Activated T-cell treated with anti-CD3 and anti-CD28 coated beads for 1 hour (primary cell): ENCODE data around the gene SRPK3.

Source experiments
- DNase-seq: peaks from one replicate; pipeline ENCODE4 v3.0.0-alpha.2; 2020; ENCODE audit warnings: low read depth

The SRPK3 gene

DNA sequence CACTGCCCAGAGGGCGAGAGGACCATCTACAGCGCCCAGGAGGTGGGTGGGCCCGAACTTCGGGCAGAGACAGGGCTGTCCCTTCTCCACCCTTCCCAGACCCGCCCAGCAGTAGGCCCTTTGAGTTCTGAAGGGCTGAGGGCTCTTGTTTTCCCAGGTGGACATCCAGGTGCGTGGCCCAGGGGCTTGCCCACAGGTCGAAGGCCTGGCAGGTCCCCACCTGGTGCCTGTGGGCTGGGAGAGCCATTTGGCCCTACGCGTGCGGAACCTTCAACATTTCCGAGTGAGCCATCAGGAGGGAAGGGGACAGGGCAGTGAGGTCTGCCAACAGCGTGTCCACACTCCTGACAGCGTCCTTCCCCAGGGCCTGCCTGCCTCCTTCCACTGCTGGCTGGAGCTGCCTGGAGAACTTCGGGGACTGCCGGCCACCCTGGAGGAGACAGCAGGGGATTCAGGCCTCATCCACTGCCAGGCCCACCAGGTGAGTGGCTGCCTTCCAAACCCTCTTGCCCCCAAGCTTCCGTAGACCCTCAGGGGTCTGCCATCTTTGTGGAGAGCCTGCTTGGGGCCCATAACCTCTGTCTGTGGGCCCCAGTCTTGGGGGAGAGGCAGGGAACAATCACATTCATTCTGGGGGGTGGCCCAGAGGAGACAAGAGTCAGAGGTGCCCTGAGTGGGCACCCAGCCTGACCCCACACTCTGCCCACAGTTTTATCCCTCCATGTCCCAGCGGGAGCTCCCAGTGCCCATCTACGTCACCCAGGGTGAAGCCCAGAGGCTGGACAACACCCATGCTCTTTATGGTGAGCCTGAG is 10.0 kb upstream of the SRPK3 start:
- no peak for DNase-seq

DNA sequence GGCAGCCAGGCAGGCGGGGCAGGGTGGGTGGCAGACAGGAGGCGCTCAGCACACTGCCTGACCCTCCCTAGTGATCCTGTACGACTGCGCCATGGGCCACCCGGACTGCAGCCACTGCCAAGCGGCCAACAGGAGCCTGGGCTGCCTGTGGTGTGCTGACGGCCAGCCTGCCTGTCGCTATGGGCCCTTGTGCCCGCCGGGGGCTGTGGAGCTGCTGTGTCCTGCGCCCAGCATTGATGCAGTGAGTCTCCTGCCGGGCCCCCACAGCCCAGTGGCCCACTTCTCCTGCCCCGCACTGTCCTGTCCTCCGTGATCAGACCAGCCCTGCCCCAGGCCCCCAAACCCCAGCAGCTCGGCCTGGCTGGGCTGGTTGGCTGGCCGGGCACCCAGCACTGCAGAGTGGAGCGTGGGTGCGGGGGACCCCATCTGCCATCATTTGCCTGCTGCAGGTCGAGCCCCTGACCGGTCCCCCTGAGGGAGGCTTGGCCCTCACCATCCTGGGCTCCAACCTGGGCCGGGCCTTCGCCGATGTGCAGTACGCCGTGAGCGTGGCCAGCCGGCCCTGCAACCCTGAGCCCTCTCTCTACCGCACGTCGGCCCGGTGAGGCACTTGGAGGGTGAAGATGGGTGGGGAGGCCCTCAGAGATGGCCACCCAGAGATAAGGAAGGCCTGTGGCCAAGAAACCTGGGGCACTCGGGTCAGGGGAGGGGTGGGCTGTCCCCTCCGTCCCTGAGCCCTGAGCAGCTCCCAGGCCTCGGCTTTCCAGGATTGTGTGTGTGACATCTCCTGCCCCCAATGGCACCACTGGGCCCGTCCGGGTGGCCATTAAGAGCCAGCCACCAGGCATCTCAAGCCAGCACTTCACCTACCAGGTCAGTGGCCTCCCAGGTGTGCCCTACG is 9.2 kb upstream of the SRPK3 start:
- no peak for DNase-seq

DNA sequence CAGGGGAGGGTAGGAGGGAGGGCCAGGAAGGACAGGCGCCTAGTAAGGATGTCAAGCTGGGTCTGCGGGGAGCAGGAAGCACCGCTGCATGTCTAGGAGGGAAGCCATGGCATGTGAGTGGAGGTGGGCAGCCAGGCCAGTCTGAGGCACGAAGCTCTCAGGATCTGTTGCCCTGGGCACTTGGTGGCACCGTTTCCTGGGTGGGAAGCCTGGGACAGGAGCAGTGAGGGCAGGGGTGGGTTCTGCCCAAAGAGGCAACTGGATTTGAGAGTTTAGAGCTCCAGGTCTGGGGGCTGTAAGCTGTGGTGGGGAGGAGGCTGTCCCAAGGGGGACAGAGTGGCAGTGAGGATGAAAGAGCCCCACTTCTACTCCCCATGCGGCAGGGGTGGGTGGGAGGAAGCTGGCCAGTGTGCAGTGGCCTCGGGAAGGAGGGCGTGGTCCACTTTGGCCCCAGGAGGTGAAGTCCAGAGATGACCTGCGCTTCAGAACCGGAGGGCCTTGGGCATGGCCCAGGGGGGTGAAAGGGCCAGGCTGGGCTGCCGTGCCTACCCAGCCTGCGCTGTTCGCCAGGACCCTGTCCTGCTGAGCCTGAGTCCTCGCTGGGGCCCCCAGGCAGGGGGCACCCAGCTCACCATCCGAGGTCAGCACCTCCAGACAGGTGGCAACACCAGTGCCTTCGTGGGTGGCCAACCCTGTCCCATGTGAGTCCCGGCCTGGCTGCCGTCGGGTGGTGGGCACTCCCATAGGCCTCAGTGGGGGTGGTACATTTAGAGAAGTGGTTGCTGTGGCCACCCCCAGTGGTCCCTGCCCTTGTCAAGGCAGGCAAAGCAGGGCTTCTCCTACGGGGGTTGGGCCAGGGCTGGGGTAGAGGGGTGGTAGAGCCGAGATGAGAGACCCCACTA is 8.3 kb upstream of the SRPK3 start:
- no peak for DNase-seq

DNA sequence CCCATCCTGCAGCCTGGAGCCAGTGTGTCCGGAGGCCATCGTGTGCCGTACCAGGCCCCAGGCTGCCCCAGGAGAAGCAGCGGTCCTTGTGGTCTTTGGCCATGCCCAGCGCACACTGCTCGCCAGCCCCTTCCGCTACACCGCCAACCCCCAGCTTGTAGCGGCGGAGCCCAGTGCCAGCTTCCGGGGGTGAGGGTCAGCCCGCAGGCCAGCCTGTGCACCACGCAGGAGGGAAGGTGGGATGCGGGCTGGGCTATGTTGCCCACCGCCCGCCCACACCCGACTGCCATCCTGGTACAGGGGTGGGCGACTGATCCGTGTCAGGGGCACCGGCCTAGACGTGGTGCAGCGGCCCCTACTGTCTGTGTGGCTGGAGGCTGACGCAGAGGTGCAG is 7.6 kb upstream of the SRPK3 start:
- no peak for DNase-seq

DNA sequence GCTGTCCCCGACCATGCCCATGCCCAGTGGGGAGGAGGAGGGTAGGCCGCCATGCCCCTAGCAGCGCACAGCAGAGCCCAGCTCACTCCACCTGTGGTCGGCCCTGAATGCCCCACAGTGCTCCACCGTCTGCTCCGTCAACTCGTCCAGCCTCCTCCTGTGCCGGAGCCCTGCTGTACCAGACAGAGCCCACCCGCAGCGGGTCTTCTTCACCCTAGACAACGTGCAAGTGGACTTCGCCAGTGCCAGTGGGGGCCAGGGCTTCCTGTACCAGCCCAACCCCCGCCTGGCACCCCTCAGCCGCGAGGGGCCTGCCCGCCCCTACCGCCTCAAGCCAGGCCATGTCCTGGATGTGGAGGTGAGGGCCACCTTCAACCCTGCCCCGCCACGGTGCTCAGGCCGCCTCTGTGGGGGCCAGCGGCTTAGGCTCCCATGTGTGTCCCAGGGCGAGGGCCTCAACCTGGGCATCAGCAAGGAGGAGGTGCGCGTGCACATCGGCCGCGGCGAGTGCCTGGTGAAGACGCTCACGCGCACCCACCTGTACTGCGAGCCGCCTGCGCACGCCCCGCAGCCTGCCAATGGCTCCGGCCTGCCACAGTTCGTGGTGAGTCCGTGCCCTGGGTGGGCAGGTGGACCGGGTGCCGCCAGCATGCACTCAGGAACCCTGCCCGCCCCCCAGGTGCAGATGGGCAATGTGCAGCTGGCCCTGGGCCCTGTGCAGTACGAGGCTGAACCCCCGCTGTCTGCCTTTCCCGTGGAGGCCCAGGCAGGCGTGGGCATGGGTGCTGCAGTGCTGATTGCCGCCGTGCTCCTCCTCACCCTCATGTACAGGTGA is 6.9 kb upstream of the SRPK3 start:
- no peak for DNase-seq

DNA sequence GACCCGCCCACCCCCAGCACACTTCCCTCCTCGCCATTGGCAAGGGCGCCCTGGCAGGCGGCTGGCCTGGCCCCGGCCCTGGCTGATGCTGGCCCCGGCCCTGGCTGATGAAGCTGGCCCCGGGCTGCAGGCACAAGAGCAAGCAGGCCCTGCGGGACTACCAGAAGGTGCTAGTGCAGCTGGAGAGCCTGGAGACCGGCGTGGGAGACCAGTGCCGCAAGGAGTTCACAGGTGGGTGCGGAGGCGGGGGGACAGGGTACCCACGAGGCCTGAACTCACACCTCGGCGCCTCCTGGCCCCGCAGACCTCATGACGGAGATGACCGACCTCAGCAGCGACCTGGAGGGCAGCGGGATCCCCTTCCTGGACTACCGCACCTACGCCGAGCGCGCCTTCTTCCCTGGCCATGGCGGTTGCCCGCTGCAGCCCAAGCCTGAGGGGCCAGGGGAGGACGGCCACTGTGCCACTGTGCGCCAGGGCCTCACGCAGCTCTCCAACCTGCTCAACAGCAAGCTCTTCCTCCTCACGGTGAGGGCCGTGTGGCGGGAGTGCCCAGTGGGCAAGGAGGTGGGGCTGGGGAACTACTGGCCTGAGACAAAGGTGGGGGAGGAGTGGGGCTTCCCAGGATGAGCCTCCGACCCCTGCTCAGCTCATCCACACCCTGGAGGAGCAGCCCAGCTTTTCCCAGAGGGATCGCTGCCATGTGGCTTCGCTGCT is 6.1 kb upstream of the SRPK3 start:
- DNase-seq, result no peak

DNA sequence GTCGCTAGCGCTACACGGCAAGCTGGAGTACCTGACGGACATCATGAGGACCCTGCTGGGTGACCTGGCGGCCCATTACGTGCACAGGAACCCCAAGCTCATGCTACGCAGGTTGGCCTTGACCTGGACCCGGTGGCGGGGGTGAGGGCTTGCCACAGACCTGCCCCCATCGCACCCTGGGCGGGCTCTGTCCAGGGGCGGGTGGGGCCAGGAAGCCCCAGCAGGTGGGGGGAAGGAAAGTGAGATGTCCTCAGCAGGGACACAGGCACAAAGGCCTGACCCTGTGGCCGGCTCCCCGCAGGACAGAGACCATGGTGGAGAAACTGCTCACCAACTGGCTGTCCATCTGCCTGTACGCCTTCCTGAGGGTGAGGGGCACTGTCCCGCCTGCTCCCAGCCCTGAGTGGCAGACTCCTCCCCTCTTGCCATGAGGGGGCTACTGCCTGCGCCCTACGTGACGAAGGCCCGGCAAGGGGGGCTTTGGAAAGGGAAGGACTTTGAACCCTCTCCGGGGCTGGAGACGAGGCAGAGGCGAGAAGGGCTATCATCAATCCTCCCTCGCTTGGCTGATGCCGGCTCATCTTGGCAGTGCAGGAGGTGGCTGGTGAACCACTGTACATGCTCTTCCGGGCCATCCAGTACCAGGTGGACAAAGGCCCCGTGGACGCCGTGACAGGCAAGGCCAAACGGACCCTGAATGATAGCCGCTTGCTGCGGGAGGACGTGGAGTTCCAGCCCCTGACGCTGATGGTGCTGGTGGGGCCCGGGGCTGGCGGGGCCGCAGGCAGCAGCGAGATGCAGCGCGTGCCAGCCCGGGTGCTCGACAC is 5.3 kb upstream of the SRPK3 start:
- DNase-seq, result no peak

DNA sequence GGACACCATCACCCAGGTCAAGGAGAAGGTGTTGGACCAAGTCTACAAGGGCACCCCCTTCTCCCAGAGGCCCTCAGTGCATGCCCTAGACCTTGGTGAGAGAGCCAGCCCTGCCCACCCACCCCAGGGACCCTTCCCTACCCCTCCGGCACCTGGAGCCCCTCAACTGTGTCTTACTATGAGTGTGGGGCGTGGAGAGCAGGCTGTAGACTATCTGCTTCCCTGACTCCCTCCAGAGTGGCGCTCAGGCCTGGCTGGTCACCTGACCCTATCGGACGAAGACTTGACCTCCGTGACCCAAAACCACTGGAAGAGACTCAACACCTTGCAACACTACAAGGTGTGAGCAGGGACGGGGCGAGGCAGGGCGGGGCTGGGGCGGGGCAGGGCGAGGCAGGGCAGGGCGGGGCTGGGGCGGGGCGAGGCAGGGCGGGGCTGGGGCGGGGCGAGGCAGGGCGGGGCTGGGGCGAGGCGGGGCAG is 4.7 kb upstream of the SRPK3 start:
- no peak for DNase-seq

DNA sequence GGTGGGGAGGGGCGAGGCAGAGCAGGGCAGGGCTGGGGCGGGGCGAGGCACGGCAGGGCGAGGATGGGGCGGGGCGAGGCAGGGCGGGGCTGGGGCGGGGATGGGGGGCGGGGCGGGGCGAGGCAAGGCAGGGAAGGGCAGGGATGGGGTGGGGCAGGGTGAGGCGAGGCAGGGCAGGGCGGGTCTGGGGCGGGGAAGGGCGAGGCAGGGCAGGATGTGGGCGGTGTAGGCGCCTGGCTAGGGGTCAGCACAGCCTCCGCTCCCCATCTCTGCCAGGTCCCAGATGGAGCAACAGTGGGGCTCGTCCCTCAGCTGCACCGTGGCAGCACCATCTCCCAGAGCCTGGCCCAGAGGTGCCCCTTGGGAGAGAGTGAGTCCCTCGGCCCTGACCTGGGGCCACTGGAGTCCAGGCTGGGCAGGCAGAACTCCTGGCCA is 4.2 kb upstream of the SRPK3 start:
- DNase-seq, result no peak

DNA sequence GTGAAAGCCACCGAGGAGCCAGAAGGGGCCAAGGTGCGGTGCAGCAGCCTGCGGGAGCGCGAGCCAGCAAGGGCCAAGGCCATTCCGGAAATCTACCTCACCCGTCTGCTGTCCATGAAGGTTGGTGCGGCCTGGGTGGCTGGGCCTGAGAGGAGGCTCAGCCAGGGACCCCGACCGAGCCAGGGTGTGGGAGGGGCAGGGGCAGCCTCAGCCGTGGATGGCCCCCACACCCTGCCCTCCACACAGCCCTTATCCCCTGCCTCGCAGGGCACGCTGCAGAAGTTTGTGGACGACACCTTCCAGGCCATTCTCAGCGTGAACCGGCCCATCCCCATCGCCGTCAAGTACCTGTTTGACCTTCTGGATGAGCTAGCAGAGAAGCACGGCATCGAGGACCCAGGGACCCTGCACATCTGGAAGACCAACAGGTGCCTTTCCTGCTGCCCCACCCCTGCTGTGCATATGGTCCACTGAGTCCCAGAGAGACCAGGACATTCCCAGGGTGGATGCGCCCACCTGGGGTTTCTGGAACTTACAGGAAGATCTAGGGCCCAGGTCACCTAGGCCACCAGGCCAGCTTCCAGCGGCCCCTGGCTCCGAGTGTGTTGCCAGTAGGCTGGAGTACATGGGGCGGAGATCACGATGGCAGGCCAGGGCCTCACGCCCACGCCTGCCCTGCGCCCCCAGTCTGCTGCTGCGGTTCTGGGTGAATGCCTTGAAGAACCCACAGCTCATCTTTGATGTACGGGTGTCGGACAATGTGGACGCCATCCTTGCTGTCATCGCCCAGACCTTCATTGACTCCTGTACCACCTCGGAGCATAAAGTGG is 3.4 kb upstream of the SRPK3 start:
- no peak for DNase-seq

DNA sequence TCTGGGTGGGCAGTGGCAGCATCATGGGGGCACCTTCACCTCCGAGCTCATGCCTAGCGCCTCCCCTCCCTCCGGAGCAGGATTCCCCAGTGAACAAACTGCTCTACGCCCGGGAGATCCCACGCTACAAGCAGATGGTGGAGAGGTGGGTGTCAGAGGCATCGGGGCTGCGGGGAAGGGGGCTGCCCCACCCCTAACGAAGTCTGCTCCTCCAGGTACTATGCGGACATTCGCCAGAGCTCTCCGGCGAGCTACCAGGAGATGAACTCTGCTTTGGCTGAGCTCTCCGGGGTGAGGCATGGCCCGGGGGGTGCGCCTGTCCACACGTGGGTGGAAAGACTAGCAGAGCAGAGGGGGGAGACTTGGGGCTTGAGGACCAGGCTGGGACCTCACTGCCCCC is 2.7 kb upstream of the SRPK3 start:
- DNase-seq, result no peak

DNA sequence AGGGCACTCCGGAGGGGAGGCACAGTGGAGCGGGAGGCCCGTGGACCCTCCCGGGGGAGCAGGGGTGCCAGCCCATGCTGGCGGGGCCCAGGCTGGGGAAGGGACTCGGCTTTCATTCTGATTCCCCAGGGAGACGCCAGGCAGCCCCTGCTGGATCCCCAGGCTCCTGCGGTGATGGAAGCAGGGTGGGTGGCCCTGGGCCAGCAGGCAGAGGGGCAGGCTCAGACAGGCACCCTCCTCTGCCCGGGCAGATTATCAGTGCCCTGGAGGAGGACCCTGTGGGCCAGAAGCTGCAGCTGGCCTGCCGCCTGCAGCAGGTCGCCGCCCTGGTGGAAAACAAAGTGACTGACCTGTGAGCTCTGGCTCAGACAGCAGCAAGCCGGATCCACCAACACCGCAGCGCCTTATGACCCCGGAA is 2.1 kb upstream of the SRPK3 start:
- DNase-seq, result no peak

DNA sequence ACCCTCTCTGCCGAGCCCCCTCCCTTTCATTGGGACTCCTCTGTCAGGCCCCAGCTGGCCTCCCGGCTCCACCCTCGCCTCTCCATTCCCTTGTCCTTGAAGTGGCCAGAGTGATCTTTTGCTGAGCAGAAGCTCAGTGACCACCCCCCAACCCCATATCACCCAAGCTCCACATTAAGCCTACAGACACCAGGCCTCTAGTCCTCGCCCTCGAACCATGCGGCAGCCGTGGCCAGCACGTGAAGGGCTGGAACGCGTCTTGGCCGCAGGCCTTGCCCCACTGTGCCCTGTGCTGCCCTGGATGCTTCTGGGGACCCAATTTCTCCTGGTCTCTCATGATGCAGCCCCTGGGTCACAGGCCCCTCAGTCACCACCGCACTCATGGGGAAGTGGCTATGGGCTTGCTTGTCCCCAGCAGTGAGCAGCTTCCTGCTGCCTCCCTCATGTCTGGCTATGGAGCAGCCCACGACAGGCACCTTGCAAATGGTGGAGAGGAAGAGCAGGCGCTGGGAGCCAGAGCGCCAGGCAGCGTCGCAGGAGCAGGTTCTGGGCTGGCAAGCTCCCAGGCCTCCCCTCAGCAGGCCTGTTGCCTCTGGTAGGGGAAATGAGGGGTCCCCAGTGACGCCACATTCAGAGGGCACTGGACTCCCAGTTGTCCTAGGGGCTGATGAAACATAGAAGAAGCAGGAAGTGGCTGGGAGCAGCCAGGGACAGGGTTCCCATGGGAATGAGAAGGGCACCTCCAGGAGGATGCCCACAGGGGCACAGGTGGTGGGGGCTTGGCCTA is 757 bp upstream of the SRPK3 start:
- no peak for DNase-seq

DNA sequence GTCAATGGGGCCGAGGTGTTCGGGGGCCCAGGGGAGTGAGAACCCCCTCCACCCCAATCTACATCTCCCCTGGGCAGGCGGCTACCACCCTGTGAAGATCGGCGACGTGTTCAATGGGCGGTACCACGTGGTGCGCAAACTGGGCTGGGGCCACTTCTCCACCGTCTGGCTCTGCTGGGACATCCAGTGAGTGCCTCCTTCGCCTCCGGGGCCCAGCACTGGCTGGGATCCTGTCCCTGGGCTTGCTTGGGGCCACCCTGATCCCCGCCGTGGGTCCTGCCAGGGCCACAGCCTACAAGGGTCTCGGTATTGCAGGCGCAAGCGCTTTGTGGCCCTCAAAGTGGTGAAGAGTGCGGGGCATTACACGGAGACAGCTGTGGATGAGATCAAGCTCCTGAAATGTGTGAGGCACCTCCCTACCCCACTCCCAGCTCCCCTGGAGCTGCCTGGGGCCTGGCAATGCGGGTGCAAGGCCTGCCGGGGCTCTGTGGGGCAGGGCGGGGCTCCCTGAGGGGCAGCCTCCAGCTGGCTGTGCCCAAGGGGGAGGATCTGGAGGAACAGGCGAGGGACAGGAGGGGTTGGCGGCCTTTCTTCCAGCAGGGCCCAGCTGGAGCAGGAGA is 697 bp downstream of the SRPK3 start:
- DNase-seq, result no peak

DNA sequence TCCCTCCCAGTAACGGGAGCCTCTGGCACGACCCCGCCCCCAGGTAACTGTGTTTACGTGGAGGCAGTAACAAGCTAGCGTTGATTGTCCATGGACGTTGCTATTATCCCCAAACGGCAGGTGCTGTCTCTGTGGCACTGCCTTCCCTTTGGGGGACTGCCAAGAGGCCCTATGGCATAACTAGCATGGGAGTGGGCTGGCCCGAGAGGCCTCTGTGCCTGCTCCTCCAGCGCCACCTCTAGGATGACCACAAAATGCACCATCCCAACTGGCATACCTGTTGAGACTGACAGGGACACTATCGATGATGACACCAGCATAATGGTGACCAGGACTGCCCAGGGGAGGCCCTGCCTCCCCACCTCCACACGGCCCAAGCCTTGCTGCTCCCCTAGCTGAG is 1.5 kb downstream of the SRPK3 start:
- DNase-seq, result no peak

DNA sequence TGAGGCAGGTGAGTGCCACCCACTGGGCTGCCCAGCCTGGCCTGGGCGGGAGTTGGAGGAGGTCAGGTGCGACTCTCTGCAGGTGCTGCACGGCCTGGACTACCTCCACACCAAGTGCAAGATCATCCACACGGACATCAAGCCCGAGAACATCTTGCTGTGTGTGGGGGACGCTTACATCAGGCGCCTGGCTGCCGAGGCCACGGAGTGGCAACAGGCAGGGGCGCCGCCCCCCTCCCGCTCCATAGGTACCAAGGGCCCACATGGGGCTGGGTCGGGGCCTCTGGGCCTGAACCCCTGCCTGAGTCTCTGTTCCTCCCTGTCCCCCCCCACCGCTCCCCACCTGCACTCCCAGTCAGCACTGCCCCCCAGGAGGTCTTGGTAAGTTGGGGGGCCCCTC is 2.0 kb downstream of the SRPK3 start:
- DNase-seq, result no peak

DNA sequence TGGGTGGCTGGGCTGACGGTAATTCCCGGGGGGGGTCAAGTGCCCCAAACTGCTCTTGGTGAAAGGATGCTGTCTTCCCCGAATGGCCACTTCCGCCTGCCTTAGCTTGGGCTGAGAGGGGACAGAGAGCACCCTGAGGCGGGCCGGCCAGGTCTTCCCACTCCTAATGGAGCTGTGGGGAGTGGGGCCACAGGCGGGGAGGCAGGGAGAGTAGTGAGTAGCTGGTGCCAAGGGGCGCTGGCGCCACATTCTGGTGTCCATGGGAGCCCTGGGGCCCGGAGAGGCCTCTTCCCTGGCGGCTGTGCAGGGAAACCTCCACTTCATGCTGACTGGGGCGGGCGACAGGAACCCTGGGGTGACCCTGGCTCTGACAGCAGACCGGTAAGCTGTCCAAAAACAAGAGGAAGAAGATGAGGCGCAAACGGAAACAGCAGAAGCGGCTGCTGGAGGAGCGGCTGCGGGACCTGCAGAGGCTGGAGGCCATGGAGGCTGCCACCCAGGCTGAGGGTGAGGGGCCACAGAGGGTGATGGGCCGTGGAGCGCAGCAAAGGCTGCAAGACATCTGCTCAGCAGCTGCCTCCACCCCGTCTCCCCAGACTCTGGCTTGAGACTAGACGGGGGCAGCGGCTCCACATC is 2.7 kb downstream of the SRPK3 start:
- no peak for DNase-seq
